Measurements from ENCODE around the gene MUC6.

MUC6 gene

GRCh38 chr11:1008001-1008802 lies 28.3 kb downstream of the MUC6 start:
- TF ChIP-seq POLR2AphosphoS5 (IDR thresholded peaks at IDR 0.05; ENCODE audit: low read depth, low read length) = no peak
- TF ChIP-seq REST (IDR thresholded peaks at IDR 0.05; ENCODE audit: insufficient read depth in 1 of 2, low read depth in 2 of 2, low read length in 2 of 2) = no peak
- TF ChIP-seq TAF1 (IDR thresholded peaks at IDR 0.05; ENCODE audit: borderline replicate concordance, insufficient read depth, low read length) = no peak
- TF ChIP-seq FOXP2 (optimal IDR thresholded peaks at IDR 0.05; ENCODE audit: borderline replicate concordance, extremely low read depth, extremely low read length, insufficient read depth) = no peak
- TF ChIP-seq SIN3A (IDR thresholded peaks at IDR 0.05; ENCODE audit: borderline replicate concordance, insufficient read depth, low read length) = no peak

- no peak for TF ChIP-seq SIN3A (IDR thresholded peaks at IDR 0.05; ENCODE audit: borderline replicate concordance, insufficient read depth, low read length)
- no peak for TF ChIP-seq REST (IDR thresholded peaks at IDR 0.05; ENCODE audit: insufficient read depth in 1 of 2, low read depth in 2 of 2, low read length in 2 of 2)
- TF ChIP-seq POLR2AphosphoS5 (IDR thresholded peaks at IDR 0.05; ENCODE audit: low read depth, low read length) = no peak
- TF ChIP-seq TAF1 (IDR thresholded peaks at IDR 0.05; ENCODE audit: borderline replicate concordance, insufficient read depth, low read length) = no peak
- TF ChIP-seq FOXP2 (optimal IDR thresholded peaks at IDR 0.05; ENCODE audit: borderline replicate concordance, extremely low read depth, extremely low read length, insufficient read depth) = no peak
Measured at GRCh38 chr11:1007279-1007678, 29.2 kb downstream of the MUC6 start.

GRCh38 chr11:1006762-1007161 lies 29.8 kb downstream of the MUC6 start:
- TF ChIP-seq REST (IDR thresholded peaks at IDR 0.05; ENCODE audit: insufficient read depth in 1 of 2, low read depth in 2 of 2, low read length in 2 of 2) (no peak), SIN3A (IDR thresholded peaks at IDR 0.05; ENCODE audit: borderline replicate concordance, insufficient read depth, low read length) (no peak), POLR2AphosphoS5 (IDR thresholded peaks at IDR 0.05; ENCODE audit: low read depth, low read length) (no peak), TAF1 (IDR thresholded peaks at IDR 0.05; ENCODE audit: borderline replicate concordance, insufficient read depth, low read length) (no peak), FOXP2 (optimal IDR thresholded peaks at IDR 0.05; ENCODE audit: borderline replicate concordance, extremely low read depth, extremely low read length, insufficient read depth) (no peak)

- TF ChIP-seq SIN3A (IDR thresholded peaks at IDR 0.05; ENCODE audit: borderline replicate concordance, insufficient read depth, low read length) = no peak
- no peak for TF ChIP-seq TAF1 (IDR thresholded peaks at IDR 0.05; ENCODE audit: borderline replicate concordance, insufficient read depth, low read length)
- TF ChIP-seq FOXP2 (optimal IDR thresholded peaks at IDR 0.05; ENCODE audit: borderline replicate concordance, extremely low read depth, extremely low read length, insufficient read depth) = no peak
- no peak for TF ChIP-seq REST (IDR thresholded peaks at IDR 0.05; ENCODE audit: insufficient read depth in 1 of 2, low read depth in 2 of 2, low read length in 2 of 2)
- no peak for TF ChIP-seq POLR2AphosphoS5 (IDR thresholded peaks at IDR 0.05; ENCODE audit: low read depth, low read length)
Measured at GRCh38 chr11:1005928-1006327, 30.6 kb downstream of the MUC6 start.

Data from PFSK-1 (cell line).